ENCODE measurements around the gene ACTN2.

Gene ACTN2

DNA sequence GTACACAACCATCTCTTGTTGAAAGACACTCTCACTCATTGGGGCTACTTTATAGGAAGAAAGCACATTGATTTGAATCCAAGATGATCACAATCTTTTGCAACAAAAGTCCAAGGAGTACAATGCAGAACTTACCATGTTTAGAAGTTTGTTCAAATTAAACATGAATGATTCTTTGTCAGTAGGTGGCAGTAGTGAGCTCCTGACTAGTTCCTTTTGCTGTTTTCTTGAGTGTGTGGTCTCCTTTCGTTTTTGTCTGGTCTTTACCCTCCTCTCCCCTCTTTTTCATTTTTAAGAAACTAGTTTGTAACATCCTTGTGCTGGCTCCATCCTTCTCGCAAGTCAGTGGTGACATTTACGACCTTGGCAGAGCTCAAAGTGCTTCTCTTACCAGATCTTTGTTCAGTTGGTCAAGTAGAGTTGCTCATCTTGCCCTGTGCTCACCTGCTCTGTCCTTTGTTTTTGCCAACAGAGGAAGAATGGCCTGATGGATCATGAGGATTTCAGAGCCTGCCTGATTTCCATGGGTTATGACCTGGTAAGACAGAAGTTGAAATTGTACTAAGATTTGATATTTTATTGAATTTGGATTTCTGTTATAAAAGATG is 73.1 kb downstream of the ACTN2 start:
- FAIRE-seq (peak; percentile 99), DNase-seq (ENCODE audit: insufficient read length, low spot score) (no peak)
- peak; percentile 74 for TF ChIP-seq CTCF (IDR thresholded peaks at IDR 0.05; ENCODE audit: insufficient read depth, missing control alignments)

DNA sequence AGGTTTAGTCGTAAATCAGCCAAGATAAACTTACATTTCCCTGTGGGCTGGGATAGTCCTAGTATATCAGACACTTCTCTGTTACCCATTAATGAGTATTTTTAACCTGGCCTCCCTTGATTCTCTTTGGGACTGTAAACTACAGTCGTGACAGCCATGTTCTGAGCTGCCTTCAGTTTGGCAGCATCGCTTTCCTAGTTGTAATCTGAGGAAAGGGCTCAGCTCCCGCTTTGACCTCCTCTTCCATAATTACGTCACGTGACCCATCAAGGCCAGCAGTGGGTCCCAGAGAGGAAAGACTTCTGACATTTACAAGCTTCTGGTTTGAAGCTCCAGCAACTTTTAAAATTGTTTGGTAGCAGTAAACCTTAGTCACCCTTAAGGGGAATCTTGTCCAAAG is 74.2 kb downstream of the ACTN2 start:
- FAIRE-seq (no peak), DNase-seq (ENCODE audit: insufficient read length, low spot score) (no peak)
- no peak for TF ChIP-seq CTCF (IDR thresholded peaks at IDR 0.05; ENCODE audit: insufficient read depth, missing control alignments)

- DNase-seq (ENCODE audit: insufficient read length, low spot score) = no peak
- no peak for TF ChIP-seq CTCF (IDR thresholded peaks at IDR 0.05; ENCODE audit: insufficient read depth, missing control alignments)
- no peak for FAIRE-seq
Observed at GRCh38 chr1:236760986-236761385, 74.7 kb downstream of the ACTN2 start.

- no peak for TF ChIP-seq CTCF (IDR thresholded peaks at IDR 0.05; ENCODE audit: insufficient read depth, missing control alignments)
- FAIRE-seq (no peak), DNase-seq (ENCODE audit: insufficient read length, low spot score) (no peak)
Observed at GRCh38 chr1:236761397-236762132, 75.3 kb downstream of the ACTN2 start.

- no peak for FAIRE-seq
- TF ChIP-seq CTCF (IDR thresholded peaks at IDR 0.05; ENCODE audit: insufficient read depth, missing control alignments) = no peak
- no peak for DNase-seq (ENCODE audit: insufficient read length, low spot score)
Observed at GRCh38 chr1:236762410-236762809, 76.1 kb downstream of the ACTN2 start.

GRCh38 chr1:236765831-236766230 is 79.5 kb downstream of the ACTN2 start:
- no peak for FAIRE-seq
- no peak for DNase-seq (ENCODE audit: insufficient read length, low spot score)
- TF ChIP-seq CTCF (IDR thresholded peaks at IDR 0.05; ENCODE audit: insufficient read depth, missing control alignments) = no peak

GRCh38 chr1:236766506-236766905 is 80.2 kb downstream of the ACTN2 start:
- DNase-seq (ENCODE audit: insufficient read length, low spot score) (no peak), FAIRE-seq (no peak)
- no peak for TF ChIP-seq CTCF (IDR thresholded peaks at IDR 0.05; ENCODE audit: insufficient read depth, missing control alignments)

Measured in D721Med (cell line).